Measurements from ENCODE around the gene SGMS1. TPM values are rescaled to one million over a fixed set of nuclear protein-coding genes. Genes with fewer than 3 reads are reported as not detected.

The SGMS1 gene
- total and polyA plus RNA-seq, 2 donors (not counting 1 experiment from before 2014, with no cell fraction given) = 10.0 to 43.5 TPM

DNA sequence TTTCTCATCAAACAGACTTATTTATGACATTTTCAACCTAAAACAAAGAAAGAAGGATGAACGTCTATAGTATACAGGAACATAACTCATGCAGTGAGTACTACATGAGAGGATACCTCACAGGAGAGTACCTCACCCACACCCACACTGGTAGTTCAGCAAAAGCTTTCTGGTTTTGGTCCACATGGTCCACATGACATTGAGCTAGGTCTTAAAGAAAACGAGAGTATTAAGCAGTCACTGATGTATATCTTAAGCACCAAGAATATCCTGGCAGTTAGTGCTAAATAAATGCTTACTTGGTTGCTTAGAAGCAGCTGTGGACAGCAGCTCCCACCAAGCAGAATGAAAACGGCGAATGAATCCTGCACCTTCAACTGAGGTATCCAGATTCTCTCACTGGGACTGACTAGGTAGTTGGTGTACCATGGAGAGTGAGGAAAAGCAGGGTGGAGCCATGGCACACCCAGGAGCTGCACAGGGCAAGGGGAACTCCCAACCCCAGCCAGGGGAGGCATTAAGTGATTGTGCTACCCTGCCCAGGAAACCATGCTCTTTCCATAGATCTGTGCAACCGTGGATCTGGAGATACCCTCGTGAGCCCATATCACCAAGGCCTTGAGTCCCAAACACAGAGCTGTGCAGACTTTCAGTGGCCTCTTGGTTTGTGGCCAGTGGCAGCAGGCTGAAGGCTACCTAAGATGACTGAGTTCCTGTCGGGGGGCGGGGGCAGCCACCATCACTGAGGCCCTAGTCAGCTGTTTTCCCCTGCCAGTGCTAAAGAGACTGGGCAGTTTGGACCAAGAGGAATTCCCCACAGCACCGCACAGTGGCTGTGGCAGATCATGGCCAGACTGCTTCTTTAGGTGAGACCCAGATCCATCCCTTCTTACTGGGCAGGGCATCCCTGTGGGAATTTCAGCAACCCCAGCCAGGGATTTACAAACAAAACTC lies 143.4 kb downstream of the SGMS1 start:
- Mint-ChIP-seq H3K27me3 (no peaks in the 10 kb centered on the region), H3K27ac (no peak overlapping the region), H3K9me3 (ENCODE audit: insufficient read depth) (peaks cover 7% of the 10 kb centered on the region), H3K4me3 (no peak overlapping the region), H3K4me1 (peaks cover 11% of the 10 kb centered on the region)
- Histone ChIP-seq H3K27ac (ENCODE audit: low read length in 2 of 2) (no peak overlapping the region), H2AFZ (ENCODE audit: insufficient read depth, low read depth, low read length, poor library complexity, severe bottlenecking) (no peak overlapping the region), H3K4me2 (replicated peaks; ENCODE audit: low read depth, low read length, poor library complexity, severe bottlenecking) (no peak overlapping the region), H3K4me3 (ENCODE audit: control extremely low read depth in 1 of 5, extremely low read depth in 1 of 5, insufficient read depth in 1 of 5, low read depth in 2 of 5, low read length in 4 of 5) (no peak overlapping the region), H3K4me1 (ENCODE audit: control insufficient read depth in 2 of 2, insufficient read depth in 2 of 2, low read length in 2 of 2) (no peaks in the 10 kb centered on the region), H3K79me2 (ENCODE audit: control insufficient read depth, insufficient read depth, low read length) (peaks cover 30% of the 10 kb centered on the region), H4K20me1 (ENCODE audit: control insufficient read depth, insufficient read depth, low read length, poor library complexity, severe bottlenecking) (no peaks in the 10 kb centered on the region), H3K36me3 (replicated peaks in 1 of 2; ENCODE audit: control extremely low read depth in 1 of 2, control insufficient read depth in 1 of 2, extremely low read depth in 1 of 2, insufficient read depth in 2 of 2, low read length in 1 of 2) (peaks cover 0 to 9% of the 10 kb centered on the region in 2 experiments), H3K9me3 (ENCODE audit: control extremely low read depth in 1 of 3, control insufficient read depth in 2 of 3, insufficient read depth in 1 of 3, low read length in 2 of 3) (peaks cover 0 to 15% (median 10%) of the 10 kb centered on the region in 3 donors), H3K9ac (ENCODE audit: low read length) (no peak overlapping the region), H3K27me3 (replicated peaks in 1 of 4; ENCODE audit: control extremely low read depth in 1 of 4, control insufficient read depth in 3 of 4, insufficient read depth in 4 of 4, low read length in 3 of 4) (no peaks in the 10 kb centered on the region)
- intact Hi-C loops (cut with micrococcal nuclease) = no loop called here
- ChIA-PET CTCF (no interaction called here), POLR2A (no interaction called here)
- ATAC-seq (ENCODE audit: low read depth) (no peak), DNase-seq (no peak)
- TF ChIP-seq, protein P1, sequence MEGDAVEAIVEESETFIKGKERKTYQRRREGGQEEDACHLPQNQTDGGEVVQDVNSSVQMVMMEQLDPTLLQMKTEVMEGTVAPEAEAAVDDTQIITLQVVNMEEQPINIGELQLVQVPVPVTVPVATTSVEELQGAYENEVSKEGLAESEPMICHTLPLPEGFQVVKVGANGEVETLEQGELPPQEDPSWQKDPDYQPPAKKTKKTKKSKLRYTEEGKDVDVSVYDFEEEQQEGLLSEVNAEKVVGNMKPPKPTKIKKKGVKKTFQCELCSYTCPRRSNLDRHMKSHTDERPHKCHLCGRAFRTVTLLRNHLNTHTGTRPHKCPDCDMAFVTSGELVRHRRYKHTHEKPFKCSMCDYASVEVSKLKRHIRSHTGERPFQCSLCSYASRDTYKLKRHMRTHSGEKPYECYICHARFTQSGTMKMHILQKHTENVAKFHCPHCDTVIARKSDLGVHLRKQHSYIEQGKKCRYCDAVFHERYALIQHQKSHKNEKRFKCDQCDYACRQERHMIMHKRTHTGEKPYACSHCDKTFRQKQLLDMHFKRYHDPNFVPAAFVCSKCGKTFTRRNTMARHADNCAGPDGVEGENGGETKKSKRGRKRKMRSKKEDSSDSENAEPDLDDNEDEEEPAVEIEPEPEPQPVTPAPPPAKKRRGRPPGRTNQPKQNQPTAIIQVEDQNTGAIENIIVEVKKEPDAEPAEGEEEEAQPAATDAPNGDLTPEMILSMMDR (IDR thresholded peaks at IDR 0.05) = no peak
- TF ChIP-seq EZH2 (IDR thresholded peaks at IDR 0.05; ENCODE audit: borderline replicate concordance, insufficient read depth, low read depth, low read length, poor library complexity, severe bottlenecking) = no peak
- WGBS (ENCODE audit: insufficient coverage) = 96% methylated on average over 8 of the region's 9 CpGs
